Vagina (tissue), 2 donors: ENCODE data around the gene THSD1.
"Not testable (repeated sequence)": the region's sequence is repeated elsewhere in the genome, so short reads cannot be mapped to it uniquely, and the experiment has no call there.

Experiments used
- CTCF ChIP-seq, 3 experiments: fragments of 450-650 bp in 2 of 3; fragments of 200-600 bp in 1 of 3; sonication (generic) in 1 of 3; IDR thresholded peaks; one replicate each; pipeline ENCODE4 v1.5.1; 2017 to 2019; ENCODE audit warnings: antibody characterized with exemption in 3 of 3, mild to moderate bottlenecking in 2 of 3, moderate library complexity in 2 of 3
- POLR2A ChIP-seq, 2 donors: fragments of 450-650 bp; IDR thresholded peaks; one replicate each; pipeline ENCODE4 v1.6.1; 2017; ENCODE audit warnings: antibody characterized with exemption in 2 of 2, mild to moderate bottlenecking in 2 of 2, moderate library complexity in 2 of 2
- POLR2AphosphoS5 ChIP-seq, 2 donors: sonication (generic); formaldehyde crosslinking; IDR thresholded peaks; one replicate each; pipeline ENCODE4 v1.9.0; 2017; ENCODE audit warnings: antibody characterized with exemption in 2 of 2, mild to moderate bottlenecking in 2 of 2, low read depth in 1 of 2; ENCODE audit not compliant: insufficient read depth in 1 of 2

- not testable (repeated sequence) for TF ChIP-seq POLR2A (IDR thresholded peaks at IDR 0.05); CTCF (IDR thresholded peaks at IDR 0.05); POLR2AphosphoS5 (IDR thresholded peaks at IDR 0.05; ENCODE audit: insufficient read depth in 1 of 2, low read depth in 1 of 2)
Measured at GRCh38 chr13:52331844-52332243, 74.1 kb downstream of the THSD1 start.
